GM18499 (cell line): ENCODE results near the gene ERBB4.

Experiments
- ATAC-seq: cut with Tn5 transposase; IDR thresholded peaks from one replicate; pipeline ENCODE4 v1.9.1; 2021; ENCODE audit warnings: moderate number of reproducible peaks; ENCODE audit not compliant: insufficient read depth, unreplicated experiment

The ERBB4 gene

DNA sequence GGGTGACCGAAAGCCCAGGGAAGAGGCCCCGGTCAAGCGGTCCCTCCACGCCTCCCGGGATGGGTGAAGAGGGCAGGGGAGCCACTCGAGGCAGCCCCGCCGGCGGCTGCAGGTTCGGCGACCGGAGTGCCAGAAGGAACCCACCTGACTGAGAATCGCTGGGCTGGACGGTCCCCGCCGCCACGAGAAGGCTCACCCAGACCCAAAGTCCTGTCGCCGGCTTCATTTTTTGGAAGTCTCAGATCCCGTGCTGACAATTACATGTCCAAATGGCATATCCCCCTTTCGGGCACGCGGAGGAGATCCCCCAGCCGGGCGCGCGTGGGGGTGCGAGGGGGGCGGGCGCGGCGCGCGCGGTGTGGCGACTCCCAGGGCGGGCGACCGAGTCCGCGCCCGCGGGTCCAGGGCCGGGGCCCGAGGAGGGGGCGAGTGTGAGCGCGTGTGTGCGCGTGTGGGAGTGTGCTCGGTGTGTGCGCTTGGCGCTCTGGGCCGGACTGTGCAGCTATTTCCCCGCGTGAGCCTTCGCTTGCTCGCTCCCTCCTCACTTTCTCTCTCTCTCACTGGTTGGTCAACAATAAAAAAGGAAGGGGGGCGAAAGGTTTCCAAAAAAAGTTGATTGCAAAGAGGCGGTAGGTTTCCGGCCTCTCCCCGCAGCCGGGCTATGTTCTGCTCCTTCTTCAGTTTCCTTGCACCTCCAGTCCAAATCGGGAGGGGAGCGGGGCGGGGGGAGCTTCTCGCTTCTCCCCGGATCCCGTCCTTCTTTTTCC lies at the start of gene ERBB4:
Gene ERBB4 (minus strand): TSS at position 498 of the 767 bp plus-strand sequence. CDS start 272 bp downstream, at position 226.
- no peak for ATAC-seq

DNA sequence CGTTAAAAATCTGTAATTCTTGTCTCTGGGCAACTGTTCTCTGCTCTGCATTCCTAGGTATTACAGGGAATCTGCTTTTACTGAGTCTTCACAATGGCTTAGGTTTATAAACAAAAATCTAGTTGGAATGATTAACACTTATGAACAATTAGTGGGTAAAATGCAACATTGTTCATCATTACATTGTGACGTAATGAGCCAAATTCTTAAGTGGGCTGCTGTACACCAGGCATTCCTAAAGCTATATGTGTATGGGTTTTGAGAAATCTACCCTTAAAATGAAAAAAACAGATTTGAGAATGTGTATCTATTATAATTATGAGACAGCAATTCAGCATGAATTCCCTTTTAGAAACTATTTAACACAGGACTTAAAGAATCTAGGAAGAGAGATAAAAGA lies 41.5 kb upstream of the ERBB4 start:
- no peak for ATAC-seq

DNA sequence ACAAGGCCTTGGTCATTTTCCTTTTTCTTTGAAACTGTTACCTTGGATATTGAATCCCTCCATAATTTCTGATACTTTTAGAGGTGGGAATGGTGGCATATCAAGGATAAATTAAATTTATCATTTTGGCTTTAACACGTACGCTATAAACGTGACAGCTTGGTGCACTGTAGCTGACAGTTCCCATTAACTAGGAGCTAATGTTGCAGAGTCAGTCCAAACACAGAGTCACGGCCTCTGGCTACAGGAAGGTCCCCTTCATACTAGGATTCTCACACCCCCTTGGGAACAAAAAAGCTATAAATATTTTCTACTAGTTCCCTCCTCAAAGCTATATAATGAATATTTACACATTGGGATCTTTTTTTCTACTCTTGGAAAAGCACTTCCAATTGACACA lies 17.7 kb upstream of the ERBB4 start:
- ATAC-seq, result no peak

DNA sequence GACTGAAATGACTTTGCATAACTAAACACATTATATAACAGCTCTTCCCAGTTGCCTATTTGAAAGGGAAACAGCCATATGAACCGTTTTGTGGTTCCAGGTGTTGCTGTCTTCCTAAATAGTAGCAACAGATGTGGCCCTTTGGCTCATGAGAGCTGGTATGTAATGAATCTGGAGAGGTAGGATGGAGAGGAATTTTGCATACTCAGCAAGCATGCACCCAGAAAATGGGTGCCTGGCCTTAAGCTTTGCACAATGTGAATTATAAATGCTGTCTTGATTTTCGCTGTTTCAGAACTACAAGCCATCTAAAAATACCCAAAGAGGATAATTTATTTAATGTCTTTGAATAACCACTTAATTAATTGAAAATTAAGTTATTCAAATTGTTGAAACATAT lies 15.6 kb upstream of the ERBB4 start:
- ATAC-seq, result no peak

DNA sequence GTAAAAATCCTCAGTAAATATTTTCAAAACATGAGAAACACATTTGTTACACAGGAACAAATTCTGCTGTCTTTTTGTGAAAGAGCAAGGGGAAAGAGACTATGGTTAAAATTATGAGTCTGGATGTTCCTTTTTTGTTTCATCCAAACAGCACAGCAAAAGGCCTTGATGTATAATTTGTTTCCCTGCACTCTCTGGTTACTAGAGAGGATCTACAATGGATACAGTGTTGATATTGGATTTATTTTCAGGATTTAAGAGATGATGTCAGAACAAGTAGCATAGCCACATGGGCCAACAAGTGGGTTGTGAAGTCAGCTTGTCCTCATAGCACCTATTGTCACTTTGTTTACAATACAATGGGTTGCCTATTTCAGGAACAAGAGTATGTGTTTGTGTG lies 11.3 kb upstream of the ERBB4 start:
- ATAC-seq, result no peak

DNA sequence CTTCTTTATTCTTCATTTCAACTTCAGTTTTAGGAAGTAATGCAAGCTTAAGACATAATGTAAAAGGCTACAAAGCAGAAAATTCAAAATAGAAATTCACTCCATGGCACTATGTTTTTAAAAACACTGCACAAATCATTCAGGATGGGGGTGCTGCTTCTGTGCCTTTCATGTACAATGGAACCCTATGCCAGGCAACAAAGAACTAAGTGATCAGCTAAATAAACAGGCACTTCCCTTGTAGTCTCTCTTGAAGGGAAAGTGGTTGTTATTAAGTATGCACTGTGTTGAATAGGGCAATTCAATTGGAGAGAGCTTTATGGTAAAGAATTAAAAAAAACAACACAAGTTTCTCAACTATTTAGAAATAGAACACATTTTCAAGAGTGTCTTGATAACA lies 10.9 kb upstream of the ERBB4 start:
- no peak for ATAC-seq

DNA sequence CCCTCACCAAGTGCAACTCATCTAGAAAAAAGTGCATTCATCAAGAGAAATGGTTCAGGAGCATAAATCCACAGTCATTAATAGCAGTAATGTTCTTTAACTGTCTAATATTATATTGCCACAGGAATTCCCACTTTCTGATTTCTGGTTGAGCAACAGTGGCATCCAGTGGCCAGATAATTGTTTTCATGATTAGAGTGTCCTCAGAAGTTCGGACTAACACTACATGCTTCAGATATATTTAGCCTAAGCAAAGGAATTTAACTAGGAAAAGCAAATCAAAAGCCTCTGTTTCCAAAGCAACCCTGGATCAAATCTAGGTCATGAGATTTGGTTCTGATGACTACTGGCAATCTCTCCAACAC lies 9.8 kb upstream of the ERBB4 start:
- no peak for ATAC-seq

DNA sequence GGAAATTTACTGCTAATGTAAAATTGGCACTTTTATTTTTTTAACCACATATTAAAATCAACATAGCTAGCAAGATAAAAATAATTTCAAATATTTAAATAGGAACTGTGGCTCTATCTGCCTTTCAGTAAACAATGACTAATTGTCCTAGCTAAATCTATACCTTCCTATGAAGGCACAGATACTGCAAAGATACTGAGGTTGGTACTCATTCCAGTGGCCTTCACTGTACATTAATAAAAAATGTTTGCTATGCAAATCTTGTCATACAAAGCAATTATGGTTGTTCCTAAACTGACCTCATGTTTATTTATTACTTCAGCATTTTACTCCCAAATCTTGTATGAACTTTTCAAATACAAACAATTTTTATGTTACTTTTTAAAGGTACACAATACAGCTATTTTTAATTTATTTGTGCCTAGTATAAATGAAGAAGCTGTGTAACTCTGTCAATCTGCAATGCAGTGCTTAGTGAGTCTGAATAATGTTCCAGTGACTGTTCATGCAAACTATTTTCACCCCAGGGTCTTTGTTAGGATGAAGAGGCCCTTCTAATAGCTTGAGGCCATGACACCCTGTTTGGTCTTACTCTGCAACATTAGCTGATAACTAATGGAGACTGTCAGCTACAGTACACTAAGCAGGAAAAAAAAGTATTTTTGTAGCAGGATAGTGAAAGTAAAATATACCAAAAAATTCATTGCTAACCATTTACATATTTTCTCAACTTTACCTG lies 9.3 kb upstream of the ERBB4 start:
- no peak for ATAC-seq

DNA sequence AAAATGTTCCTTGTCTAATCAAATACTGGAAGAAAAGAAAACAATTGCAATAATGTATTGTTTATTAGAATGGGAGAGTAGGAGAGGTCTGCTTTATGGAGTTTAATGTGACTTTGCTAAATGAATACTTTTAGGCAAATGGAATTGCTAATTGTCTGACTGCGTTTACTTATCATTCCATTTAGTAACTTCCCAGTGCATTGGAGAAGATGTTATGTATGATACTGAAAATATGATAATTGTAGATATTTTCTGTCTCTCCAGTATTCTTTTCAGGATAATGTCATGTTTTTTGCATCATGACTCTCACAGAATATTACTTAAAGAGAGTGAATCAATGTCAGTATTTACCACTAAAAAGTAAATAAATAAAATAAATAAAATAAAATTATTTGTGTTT lies 8.1 kb upstream of the ERBB4 start:
- ATAC-seq, result no peak

DNA sequence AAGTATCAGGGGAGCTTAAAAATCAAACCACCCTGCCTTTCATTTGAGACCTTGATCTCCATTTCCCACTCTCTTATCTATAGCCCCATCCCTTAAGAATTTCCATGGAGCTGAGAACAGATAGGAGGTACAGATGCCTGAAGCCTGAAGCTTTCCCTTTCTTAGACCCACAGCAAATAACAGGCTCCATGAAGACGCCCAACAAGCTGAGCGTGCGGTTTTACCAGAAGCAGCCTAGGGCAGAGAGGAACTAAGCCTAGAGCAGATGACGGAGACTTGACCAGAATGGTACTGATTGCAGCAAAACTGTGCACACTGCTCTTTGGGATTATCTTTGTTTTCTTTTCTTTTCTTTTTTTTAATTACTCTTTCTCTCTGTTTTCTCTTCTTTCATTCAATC lies 1.7 kb upstream of the ERBB4 start:
- no peak for ATAC-seq

DNA sequence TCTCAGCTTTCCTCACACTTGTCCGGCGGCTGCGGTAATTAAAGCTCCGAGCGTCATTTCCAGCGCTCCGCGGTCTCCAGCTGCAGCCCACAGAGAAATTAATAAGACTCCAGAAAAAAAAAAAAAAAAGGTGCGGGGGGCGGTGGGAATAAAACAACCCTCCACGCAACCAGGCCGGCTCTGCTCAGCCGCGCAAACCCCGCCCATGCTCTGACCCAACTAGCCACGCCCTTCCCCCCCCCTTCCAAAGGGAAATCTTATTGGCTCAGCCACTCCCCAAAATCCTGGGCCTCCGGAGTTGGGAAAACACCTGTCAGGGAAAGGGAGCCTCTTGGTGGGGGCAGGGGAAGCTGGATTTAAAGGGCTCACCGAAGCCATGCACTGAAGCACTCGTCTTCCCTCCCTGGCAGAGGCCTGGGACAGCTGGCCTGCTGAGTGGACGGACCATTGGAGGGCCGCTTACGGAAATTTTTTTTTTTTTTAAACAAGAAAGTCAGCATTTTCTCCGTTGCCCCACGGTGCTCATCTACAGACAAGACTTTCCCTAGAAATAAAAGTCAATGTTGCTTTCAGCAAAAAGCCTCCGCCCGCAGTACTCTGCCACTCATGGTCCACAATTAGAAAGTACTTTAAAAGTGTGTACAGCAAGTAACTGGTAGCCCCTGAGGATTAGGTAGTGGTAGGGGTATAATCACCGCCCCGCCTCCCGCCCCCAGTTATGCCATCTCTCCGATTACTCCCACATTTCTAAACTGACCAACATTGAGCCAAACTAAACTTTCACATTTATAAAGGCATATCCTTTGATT lies 674 bp upstream of the ERBB4 start:
- ATAC-seq, result no peak

DNA sequence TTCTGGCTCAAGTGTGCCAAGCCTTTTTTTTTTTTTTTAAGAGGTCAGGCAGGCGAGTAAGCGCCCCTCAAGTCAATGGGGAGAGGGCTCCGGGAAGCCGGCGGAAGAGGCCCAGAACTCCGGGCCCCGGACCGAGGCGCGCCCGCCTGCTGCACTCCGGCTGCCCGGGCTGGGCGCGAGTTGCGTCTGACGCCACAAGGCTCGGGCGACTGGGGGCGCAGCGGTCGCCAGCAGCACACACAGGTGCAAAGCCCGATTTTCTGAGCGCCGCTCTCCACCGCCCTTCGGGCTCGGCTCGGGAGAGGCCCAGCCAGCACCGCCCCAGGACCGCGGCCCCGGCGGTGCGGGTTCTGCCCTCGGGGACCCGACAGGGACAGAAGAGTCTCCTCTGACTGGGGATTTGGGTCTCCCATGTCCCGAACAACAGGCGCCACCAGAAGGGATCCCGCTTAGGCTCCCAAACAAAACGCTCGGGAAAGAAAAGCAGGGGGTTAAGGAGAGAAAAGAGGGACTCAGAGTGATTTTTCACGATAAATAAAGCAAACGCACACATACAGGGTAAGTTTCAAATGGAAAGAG lies 787 bp downstream of the ERBB4 start:
- ATAC-seq, result no peak

DNA sequence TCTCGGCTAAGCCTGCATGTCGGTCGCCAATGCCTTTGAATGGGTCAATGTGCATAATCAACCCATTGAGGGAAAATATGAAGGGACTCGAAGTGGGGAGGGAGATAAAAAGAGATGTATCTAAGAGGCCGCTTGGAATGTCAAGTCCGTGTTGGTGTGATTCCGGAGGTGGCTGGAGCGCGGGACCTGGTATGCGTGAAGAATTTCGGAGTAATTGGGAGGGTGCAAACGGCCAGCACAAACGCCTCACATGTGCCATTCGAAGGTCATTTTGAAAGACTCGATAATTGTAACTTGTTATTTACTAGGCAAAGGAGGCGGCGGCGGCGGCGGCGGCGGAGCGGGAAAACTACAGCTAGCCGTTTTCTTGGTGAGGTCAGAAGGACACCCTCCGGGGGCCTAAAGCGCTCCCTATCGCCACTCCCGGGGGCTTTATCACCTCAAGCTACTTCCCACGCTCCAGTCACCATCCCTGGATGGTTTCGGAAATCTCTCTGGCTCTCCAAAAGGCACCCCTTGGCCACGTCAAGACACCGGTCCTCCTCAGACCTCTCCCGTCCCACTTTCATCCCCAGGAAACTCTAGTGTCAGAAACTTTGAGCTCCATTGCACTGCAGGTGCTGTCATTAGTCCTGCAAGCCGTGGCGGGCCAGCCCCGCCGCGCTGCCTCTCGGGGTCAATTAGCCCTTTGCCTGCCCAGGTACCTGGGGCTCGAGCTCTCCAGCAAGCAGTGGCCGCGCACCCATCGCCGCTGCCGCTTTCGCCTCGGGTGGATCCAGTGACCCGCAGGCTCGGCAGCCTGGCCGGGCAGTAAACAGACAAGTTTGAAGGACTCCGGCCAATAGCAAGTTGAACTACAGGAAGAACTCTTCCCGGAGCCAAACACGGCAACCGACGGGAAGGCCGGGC lies 1.5 kb downstream of the ERBB4 start:
- no peak for ATAC-seq

DNA sequence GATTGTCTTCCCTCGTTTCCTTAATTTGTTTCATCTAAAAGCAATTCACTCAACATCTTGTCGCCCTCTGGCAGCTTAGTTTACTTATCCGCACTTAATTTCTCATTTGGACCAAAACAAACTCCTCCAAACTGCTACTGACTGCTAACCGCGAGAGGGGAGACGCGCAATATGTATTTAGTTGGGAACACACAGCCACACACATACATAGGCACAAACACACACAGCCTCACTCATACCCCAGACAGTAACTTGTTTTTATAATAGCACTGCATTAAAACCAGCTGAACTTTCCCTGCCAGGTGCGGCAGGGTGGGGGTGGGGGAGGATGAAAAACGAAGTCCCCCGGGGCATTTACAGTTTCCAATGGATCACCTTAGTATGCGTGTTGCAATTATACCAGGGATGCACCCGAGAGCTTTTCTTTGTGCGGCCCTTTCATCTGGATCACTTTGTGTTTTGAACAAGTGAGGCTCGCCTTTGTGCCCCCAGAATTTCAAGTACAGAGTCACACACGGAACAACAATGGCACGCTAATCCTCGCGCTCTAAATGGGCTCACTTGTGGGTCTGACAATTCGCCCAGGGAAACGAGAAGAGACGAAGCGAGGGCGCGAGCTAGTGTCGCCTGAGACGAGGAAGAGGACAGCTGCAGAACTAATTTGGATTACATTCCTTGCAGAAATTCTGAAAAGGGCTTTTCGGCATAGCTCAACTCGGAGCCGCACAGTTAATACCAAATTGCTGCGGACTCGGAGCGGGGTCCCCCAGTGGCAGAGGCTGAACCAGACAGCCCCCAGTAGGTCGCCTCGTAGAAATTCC lies 2.4 kb downstream of the ERBB4 start:
- no peak for ATAC-seq

DNA sequence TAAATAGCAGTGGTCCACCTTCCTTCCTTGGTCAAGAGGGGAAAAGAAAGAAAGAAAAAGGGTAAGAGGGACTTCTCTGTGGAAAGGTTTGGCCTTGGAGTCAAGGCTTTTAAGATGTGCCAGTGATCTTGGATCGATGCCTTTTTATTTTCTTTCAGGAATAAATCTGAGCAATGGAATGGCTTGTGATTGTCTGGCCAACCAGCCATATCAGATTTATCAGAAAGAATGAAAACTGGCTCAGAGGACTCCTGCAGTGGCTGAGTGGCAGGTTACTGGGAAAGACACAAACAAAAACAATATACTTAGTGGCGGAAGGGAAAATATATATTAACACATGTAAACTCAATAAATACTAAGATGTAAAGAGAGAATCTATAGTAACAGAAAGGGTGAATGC lies 4.3 kb downstream of the ERBB4 start:
- ATAC-seq, result no peak

DNA sequence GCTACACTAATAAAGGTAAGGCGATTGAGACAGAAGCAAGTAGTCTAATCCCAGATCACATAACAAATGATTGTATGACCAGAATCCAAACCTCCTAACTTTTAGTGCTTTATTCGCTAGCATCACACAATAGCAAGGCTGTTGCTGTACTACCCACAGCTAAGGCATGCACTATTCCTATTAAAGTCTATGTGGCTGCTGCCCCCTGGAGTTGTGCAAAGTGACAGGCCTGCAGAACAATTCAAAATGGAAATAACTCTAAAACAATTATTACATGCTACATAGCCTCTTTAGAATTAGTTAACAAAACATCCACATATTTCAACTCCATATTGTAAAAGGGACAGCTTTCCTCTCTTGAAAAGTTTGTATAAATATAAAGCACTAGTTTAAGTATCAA lies 6.0 kb downstream of the ERBB4 start:
- ATAC-seq, result no peak

DNA sequence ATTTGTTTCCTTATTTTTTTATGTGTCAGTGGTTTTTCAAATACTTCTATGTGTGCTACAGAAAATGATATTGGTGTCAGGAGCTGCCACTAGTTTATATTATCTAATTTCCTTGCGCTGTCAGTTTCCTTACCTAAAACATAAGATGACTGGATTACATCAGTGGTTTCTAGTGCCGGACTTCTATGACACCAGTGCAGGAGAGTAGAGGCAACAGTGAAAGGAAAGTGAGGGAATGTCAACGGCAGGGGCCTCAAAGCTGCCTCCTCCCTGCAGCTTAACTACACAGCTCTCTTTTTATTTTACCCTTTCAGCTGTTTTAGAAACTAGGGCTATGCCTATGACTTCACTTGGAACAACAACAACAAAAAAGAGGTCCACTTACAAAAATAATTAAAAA lies 6.5 kb downstream of the ERBB4 start:
- no peak for ATAC-seq

DNA sequence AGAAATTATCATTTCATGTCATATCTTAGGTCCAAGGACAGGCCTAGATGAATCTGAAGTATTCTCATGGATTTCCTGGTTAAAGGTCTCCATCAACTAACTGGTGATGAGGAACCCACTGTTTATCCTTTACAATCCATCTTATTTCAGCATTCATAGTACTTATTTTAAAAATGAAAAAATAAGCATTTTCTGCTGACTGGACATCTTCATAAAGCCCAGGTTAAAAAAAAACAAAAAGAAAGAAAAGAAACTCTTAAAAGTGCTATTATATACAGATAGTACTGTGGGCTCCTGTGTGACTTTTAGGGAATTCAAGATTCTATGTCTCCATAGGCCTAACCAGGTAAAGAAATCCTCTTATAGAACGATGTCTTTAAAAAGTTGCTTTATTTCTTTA lies 7.1 kb downstream of the ERBB4 start:
- ATAC-seq, result no peak

DNA sequence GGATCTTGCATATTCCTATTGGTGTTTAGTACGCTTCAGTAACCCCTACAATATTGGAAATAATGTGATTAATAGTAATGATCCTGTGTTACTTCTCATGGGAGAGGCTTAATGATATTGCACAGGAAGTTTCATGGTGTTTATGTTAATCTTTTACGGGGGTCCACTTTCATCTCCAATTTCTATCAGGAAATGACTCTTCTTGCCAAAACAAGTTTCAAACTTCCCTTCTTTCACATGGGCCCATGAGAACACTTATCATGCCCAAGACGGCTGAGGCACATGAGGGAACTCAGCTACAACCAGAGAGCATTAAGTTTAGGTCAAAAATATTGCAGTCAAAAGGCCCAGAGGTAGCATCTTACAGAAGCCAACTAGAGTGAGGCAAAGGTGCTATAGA lies 7.6 kb downstream of the ERBB4 start:
- ATAC-seq, result no peak
